NCI-H1092 treated with DMSO at 0.1 percent for 48 hours (cell line): ENCODE measurements around the gene NEDD9.

Source experiments
- DNase-seq: peaks from one replicate; lab custom pipeline; 2025; lab: John Stamatoyannopoulos, UW

NEDD9 gene

DNA sequence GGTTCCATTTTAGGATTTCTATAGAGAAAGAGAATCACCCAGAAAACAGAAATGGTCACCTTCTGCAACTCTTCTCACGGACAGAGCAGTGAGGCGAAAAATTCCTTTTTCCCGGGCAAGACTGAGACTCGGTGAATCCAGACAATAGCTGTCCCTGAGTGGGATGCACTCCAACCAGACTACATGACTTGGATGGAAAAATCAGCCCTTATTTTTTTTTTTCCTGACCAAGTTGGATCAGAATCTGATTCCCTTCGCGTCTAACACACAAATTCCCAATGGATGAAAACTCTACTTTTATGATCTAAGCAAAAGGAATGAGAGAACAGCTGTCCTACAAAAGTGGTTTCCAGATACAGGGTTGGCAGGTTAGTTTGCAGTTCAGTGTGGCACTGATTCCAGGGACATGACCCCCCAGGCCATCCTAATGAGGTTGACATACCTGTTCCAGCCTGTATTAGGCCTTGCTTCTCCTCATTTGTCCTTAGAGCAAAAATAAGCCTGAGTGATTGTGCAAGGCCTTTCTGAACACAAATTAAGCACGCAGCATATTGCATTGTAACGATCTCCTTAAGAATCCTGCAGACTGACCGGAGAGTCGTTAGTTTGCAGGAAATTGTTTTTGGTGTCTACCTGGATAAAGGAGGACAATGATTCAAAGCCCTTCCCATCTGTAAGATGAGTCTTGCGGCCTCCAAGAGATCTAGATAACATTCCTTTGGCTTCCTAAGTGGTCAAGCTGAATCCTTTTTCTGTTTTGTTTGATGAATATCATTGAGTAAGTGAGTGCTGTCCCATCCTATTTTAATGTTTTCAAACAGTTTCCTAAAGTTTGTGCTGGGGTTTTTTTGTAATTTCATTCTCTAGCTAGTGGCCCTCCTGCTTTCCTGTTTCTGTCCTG is 1.5 kb upstream of the NEDD9 start:
- DNase-seq = no peak

DNA sequence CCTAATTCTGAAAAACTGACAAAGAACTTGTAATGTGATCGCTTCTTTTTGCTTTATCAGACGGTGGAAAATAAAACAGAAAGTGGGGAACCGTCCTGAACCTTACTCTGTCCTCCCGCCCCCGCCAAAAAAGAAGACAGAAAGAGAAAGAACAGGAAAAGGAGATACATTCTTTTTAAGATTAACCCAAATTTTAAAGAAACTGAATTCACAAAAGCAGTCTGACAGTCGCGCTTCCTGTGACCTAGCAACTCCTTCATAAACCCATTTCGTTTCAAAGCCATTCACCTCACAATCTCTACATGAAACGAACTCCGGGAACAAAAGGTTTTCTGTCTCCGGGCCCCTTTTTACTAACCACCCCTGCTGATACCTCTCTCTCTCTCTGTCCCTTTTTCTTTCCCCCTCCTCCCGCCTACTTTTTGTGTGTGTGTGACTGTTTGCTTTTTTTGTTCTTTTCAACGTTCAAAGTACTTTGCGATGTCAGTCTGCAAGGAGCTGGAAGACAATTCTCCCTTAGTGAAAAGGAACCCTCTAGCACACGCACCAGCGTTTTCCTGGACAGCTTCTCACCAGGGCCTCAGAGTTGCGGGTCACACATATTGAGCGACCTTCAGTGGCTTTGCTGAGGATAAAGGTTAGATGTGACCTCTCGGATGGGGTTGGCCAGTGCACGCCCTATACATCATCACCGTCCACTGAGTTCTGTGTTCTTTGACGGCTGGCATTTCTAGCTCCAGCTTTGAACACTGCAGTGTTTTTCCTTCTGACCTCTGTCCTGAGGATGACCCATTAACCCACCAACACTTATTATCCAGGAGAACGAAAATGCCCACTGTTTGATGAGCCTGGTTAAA is 530 bp upstream of the NEDD9 start:
- DNase-seq = peak; percentile 11

GRCh38 chr6:11231564-11232192 is 790 bp downstream of the NEDD9 start:
- DNase-seq = no peak

DNA sequence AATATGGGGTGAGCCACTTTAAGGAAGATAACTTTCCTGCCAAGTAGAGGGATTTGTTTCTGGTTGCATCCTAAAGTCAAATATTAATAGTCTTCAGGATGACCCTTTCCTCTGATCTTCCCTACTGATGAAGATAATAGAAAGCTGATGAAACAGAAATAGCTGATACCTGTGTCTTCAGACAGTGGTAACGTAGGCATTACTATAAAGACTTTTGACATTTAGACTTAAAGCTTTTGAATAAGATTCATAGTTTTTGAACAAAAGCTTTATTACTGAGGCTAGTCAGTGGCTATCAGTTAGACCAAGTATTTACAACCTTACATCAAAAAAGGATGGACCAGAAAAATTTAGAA is 1.4 kb downstream of the NEDD9 start:
- DNase-seq = no peak

GRCh38 chr6:11230158-11231107 is 2.0 kb downstream of the NEDD9 start:
- DNase-seq = no peak

GRCh38 chr6:11229655-11230046 is 2.8 kb downstream of the NEDD9 start:
- no peak for DNase-seq

GRCh38 chr6:11228935-11229654 is 3.4 kb downstream of the NEDD9 start:
- no peak for DNase-seq

- no peak for DNase-seq
Measured at GRCh38 chr6:11227698-11228097, 4.8 kb downstream of the NEDD9 start.

DNA sequence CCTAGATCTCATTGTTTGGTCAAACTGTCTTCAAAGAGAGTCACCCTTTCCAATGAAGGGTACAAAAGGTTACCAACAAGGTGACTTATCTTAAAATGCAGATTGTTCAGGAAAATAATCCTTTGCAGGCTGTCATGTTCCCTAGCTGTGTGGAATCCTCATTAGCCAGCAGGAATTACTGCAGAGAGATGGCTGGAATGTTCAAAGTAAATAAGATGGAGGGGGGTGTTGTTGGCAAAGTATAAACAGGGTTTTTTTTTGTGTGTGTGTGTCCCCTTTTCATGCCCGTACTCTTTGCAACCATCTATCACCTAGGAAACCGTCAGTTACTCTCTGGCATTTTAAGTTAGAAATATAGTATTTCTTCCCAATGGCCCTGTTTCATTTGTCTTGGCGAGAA is 6.5 kb downstream of the NEDD9 start:
- DNase-seq = no peak

DNA sequence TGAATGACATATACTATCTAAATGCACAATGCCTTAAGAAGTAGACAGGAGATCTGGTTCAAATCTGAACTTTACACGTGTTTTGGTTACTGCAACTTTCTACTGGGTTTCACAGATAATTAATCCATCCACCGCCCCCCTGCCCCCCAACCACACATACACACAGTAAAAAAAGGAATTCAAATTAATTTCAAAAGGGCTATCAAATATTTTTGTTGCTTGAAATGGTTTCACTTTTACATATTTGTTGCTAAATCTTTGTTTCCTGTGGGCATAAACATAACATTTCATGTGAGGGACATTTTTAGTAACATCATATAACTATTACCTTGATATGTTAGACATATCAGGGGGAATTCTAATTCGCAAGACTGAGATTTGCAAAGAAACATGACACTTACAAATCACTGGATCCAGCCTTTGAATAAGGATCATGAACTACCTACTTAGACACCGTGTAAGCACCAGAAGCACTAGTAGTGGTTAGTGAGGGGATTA is 7.5 kb downstream of the NEDD9 start:
- no peak for DNase-seq

GRCh38 chr6:11224252-11224965 is 8.1 kb downstream of the NEDD9 start:
- no peak for DNase-seq

DNA sequence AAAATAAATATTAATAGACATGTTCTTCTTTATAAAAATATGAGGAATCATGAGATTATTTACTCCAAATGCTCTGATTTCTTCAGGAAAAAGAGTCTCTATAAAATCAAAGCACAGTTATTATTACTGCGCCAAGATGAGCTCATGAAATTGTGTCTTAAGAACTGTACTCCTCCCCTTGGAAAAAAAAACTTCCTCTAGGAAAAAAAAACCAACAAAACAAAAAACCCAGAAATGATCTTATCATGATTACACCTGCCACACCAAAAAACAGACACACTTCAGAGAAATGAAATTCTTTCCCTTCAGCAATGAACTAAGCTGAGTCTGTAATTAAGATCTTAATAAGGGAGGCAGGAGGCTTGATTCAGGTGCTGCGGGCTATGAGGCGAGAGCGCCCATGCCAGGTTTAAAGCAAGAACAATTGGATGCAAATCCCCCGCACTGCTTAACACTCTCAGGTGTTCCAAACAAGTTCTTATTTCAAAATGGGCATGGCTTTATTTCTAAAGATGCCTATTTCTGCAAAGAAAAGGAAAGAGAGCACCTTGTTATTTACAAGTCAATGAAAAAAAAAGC is 9.1 kb downstream of the NEDD9 start:
- no peak for DNase-seq

- DNase-seq = no peak
Measured at GRCh38 chr6:11222385-11223277, 9.8 kb downstream of the NEDD9 start.

GRCh38 chr6:11221623-11222384 is 10.7 kb downstream of the NEDD9 start:
- no peak for DNase-seq

DNA sequence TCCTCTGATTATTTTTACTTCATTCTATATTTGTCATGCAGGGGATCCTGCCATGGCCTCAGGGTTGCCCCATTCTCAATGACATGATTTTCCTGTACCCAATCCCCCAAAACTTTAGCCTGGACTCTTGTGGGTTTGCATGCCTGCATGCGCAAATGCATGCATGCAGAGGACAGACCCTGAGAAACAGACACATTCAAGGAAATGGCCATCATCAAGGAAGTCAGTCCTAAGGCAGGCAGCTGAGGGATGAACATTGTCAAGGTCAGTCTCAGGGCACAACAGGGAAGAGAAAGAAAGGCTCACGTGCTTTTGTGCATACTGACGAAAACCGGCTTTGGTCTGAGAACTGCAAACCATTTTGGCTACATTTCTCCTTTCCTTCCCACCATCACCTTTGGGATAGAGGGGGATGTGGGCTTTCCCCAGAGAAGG is 13.1 kb downstream of the NEDD9 start:
- no peak for DNase-seq

DNA sequence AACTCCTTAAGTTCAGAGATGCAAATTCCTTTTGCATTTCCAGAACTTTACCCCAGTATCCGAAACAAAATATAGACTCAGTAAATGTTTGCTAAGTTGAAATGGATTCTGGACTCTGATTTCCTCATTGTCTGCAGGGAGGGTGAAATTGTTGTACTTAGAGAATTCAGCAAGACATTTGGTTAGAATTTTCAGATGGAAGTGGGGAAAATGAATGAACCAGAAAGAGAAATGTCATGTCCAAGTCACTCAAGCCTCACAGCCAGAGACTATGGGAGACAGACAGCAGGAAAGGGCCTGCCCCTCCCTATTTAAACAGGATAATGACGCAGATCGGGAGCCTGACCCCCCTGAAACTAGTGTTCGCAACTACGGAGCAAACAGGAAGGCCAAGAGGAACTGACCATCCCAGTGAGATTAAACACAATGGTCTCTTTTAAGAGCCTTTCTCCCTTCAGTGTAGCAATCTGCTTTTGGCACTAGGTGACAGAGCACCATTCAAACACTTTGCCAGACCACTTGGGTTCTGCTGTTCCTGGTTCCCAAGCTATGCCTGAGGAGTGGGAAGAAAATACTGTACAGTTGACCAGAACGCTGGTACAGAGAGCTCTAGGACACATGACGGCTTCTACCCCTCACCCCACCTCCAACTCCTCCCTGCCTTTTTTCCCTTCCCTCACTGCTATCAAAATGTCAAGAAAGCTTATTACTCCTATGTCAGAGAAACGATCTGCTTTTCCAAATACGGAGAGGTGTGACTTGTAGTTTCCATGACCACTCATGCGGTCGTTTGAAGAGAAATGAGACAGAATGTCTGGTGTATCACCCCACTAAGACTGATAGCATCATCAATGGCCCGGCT is 13.7 kb downstream of the NEDD9 start:
- no peak for DNase-seq

DNA sequence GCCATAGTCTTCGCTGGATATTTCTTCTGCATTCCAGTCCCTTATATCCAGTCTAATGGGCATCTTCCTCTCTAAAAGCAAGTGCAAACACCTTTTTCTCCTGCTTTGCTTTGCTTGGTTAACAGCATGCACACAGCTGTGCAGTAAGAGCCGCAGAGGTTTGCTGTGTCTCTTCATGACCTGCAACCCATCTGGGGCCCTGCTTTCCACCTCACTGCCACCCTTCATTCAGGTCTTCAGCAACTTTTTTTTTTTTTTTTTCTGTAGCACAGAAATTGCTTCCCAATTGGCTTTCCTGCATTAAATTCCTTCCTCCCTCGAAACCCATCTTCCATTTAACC is 14.4 kb downstream of the NEDD9 start:
- no peak for DNase-seq
